DMS79 treated with DMSO at 0.1 percent for 48 hours (cell line): Measurements from ENCODE around the gene PLXDC2.

Experiments
- DNase-seq: peaks from one replicate; lab custom pipeline; 2025; lab: John Stamatoyannopoulos, UW

The PLXDC2 gene

GRCh38 chr10:20048161-20048560 is 231.9 kb downstream of the PLXDC2 start:
- no peak for DNase-seq

- DNase-seq = no peak
These were observed 241.9 kb downstream of the PLXDC2 start for GRCh38 chr10:20058135-20058534.

GRCh38 chr10:20059084-20059835 is 243.0 kb downstream of the PLXDC2 start:
- DNase-seq = no peak

GRCh38 chr10:20065814-20066213 is 249.6 kb downstream of the PLXDC2 start:
- DNase-seq = no peak

- DNase-seq = no peak
These were observed 256.9 kb downstream of the PLXDC2 start for GRCh38 chr10:20073167-20073566.

DNA sequence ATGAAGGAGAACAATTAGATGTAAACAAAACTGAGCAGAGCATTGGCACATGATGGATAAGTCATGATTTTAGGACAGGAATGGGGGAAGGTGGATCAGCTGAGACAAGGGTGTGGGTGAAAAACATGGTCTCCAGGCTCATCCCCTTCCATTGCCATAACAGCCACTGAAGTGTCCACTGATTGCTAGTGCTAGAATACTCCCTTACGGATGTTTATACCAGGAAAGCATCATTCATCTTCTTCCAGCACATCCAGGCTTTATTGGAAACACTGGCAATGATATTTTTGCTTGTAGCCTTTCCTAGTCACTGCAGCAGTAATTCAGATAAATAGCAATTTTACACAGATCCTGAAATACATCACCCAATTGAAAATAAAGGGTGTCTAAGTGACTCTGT is 259.5 kb downstream of the PLXDC2 start:
- no peak for DNase-seq

- DNase-seq = no peak
These were observed 268.2 kb downstream of the PLXDC2 start for GRCh38 chr10:20084451-20084850.

GRCh38 chr10:20085115-20085514 is 268.9 kb downstream of the PLXDC2 start:
- no peak for DNase-seq

- no peak for DNase-seq
These were observed 271.1 kb downstream of the PLXDC2 start for GRCh38 chr10:20087353-20087752.

- DNase-seq = no peak
These were observed 271.9 kb downstream of the PLXDC2 start for GRCh38 chr10:20088061-20088701.

- no peak for DNase-seq
These were observed 273.6 kb downstream of the PLXDC2 start for GRCh38 chr10:20089879-20090278.

DNA sequence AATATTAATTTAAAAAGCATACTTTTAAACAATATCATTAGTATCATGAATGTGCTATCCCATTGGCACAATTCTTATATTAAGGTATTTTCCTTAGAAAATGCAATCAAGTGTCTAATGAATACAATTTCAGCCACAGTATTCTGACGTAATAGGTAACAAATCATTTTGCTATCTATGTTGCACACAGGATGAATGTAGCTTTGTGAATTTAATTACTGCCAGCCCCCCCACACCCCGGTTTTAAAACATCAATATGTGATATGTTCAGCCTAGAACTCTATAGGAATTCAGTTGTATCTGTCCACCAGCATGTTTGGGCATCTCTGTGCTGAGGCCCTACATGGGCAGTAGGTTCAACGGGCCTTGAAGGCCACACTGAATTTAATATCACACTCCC is 274.6 kb downstream of the PLXDC2 start:
- no peak for DNase-seq

- DNase-seq = no peak
These were observed 275.5 kb downstream of the PLXDC2 start for GRCh38 chr10:20091698-20092097.

DNA sequence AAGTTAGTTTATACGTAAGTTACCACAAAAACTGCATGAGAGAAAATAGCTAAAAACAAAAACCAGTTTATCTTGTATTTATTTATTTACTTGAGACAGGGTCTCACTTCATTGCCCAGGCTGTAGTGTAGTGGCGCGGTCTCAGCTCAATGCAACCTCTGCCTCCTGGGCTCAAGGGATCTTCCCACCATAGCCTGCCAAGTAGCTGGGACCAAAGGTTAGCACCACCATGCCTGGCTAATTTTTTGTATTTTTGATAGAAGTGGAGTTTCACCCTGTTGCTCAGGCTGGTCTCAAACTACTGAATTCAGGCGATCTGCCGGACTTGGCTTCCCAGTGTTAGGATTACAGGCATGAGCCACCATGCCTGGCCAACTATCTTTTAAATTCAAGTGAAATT is 277.4 kb downstream of the PLXDC2 start:
- DNase-seq = no peak

GRCh38 chr10:20094226-20094976 is 278.2 kb downstream of the PLXDC2 start:
- no peak for DNase-seq

GRCh38 chr10:20100171-20100570 is 283.9 kb downstream of the PLXDC2 start:
- no peak for DNase-seq

DNA sequence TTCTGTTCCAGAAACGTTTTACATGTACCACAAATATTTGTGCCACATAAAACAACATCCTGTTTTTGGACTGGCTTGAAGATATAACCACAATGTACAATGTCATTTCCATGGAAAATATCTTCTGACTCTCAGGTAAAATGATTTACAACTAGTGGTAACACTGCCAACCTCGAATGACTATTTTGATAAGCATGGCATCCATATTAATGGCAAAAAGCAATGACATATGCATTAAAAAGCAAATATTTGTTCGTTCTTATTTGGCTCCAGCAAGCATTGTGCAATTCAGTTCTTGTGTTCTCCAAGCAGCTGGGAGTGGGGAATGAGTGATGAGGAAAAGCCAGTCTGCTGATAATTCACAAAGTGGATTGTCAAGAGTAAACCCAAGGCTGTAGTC is 289.0 kb downstream of the PLXDC2 start:
- no peak for DNase-seq

DNA sequence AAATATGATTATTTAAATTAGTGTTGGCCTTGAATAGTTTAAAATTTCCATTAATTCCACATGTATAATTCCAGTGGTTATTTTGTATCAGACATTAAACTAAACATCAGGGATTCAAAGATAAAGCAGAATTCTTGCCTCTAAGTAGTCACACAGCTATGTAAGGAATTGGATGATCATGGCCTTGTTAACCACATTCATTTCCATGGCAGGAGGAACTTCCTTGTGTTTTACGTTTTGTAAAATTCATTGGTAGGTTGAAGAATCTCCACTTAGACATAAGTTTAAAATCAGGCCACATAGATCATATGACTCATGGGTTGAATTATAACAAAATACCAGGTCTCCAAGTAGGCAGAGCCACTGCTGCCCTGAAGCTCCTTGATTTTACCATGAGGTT is 289.7 kb downstream of the PLXDC2 start:
- DNase-seq = no peak

DNA sequence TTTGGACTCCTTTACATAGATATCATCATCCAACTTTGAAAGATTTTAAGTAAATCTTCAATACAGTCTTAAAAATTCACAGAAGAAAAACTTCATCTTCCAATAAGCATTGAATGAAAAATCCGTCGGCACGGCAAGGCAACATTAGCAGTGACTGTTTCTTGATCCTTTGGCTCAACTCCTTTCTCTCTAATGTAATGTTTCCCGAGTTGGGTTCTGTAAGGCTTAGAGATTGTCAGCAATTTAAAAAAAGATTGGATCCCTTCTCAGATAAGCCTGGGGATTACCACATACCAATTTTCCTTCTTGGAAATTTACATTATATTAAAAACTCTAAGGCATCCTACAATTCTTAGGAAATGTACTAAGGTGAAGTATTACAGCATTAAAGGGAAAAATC is 291.8 kb downstream of the PLXDC2 start:
- no peak for DNase-seq

- DNase-seq = no peak
These were observed 293.4 kb downstream of the PLXDC2 start for GRCh38 chr10:20109613-20110012.

DNA sequence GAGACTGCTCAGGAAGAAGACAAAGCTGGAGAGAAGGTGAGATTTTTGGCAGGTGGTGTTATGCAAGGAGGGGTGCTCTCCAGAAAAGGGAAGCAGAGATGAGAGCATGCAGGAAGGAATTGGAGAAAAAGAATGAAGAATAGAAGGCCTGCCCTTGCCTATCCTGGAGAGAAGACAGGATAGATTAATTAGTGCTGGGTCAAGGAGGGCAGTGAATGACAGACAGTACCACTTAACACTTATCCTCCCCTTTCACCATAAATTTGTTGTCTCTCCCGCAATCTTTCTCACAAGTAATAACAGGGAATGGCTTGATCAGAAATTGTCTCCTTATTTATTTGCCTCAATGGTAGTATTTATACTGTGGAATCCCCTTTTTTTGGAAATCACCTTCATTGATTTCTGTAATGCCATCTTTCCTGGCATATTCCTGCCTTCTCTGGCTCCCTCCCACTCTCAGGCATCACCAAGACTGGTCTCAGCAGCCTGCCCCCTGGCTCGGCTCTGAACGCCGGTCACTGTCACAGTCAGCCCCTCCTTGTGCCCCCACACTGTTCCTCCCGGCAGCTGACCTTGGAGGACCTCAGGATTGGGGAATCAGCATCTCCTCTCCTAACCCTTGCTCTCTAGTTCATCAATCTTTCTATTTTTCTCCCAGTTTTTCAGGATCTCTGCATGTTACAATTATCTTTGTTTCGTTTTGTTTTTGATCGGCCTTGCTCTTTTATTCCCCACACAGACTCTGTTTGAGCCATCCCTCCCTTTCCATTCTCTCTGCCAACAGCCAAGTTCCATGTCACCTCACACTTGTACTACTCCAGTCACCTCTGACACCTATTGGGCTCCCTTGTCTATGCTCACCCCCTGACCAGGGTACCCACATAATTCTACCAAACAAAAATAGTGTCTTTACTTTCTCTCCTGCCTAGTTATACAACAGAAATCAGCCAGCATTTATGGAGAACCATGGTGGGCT is 294.2 kb downstream of the PLXDC2 start:
- no peak for DNase-seq

GRCh38 chr10:20114179-20114578 is 297.9 kb downstream of the PLXDC2 start:
- DNase-seq = no peak
